NOMO-1 treated with dmso at 0.1 percent for 144 hours (cell line): Measurements from ENCODE around the gene AGBL4.
"Not testable (repeated sequence)": the region's sequence is repeated elsewhere in the genome, so short reads cannot be mapped to it uniquely, and the experiment has no call there.

Experiments used
- DNase-seq: peaks from one replicate; lab custom pipeline; 2025; ENCODE audit not compliant: unreplicated experiment; lab: John Stamatoyannopoulos, UW

The AGBL4 gene

GRCh38 chr1:49050041-49050440, 973.7 kb downstream of the AGBL4 start:
- no peak for DNase-seq

GRCh38 chr1:49048188-49048587, 975.6 kb downstream of the AGBL4 start:
- DNase-seq, result no peak

- no peak for DNase-seq
Measured at GRCh38 chr1:49046305-49046704, 977.4 kb downstream of the AGBL4 start.

GRCh38 chr1:49045371-49045770, 978.4 kb downstream of the AGBL4 start:
- DNase-seq, result no peak

GRCh38 chr1:49036700-49037099, 987.1 kb downstream of the AGBL4 start:
- DNase-seq, result no peak

- DNase-seq, result no peak
Measured at GRCh38 chr1:49028396-49028795, 995.4 kb downstream of the AGBL4 start.

- DNase-seq, result no peak
Measured at GRCh38 chr1:49026230-49026811, 997.4 kb downstream of the AGBL4 start.

GRCh38 chr1:49016030-49016977, 1007.5 kb downstream of the AGBL4 start:
- DNase-seq, result no peak

- DNase-seq, result no peak
Measured at GRCh38 chr1:49013079-49013478, 1010.7 kb downstream of the AGBL4 start.

- DNase-seq, result not testable (repeated sequence)
Measured at GRCh38 chr1:49002981-49003380, 1020.8 kb downstream of the AGBL4 start.

- no peak for DNase-seq
Measured at GRCh38 chr1:48999321-48999720, 1024.4 kb downstream of the AGBL4 start.

GRCh38 chr1:48996311-48996710, 1027.4 kb downstream of the AGBL4 start:
- DNase-seq, result no peak

GRCh38 chr1:48988633-48989197, 1035.0 kb downstream of the AGBL4 start:
- DNase-seq, result no peak

- no peak for DNase-seq
Measured at GRCh38 chr1:48979940-48980339, 1043.8 kb downstream of the AGBL4 start.

GRCh38 chr1:48978413-48978812, 1045.3 kb downstream of the AGBL4 start:
- DNase-seq, result no peak

GRCh38 chr1:48977273-48977672, 1046.5 kb downstream of the AGBL4 start:
- DNase-seq, result no peak

GRCh38 chr1:48969971-48970370, 1053.8 kb downstream of the AGBL4 start:
- no peak for DNase-seq

GRCh38 chr1:48967318-48967717, 1056.4 kb downstream of the AGBL4 start:
- DNase-seq, result no peak

- DNase-seq, result no peak
Measured at GRCh38 chr1:48966583-48966982, 1057.2 kb downstream of the AGBL4 start.

GRCh38 chr1:48960320-48960719, 1063.4 kb downstream of the AGBL4 start:
- DNase-seq, result no peak

- DNase-seq, result no peak
Measured at GRCh38 chr1:48955774-48956173, 1068.0 kb downstream of the AGBL4 start.

- no peak for DNase-seq
Measured at GRCh38 chr1:48953617-48954016, 1070.1 kb downstream of the AGBL4 start.
